HEK293 (cell line): ENCODE results near the gene ZNF302.

ENCODE experiments used
- EGR2 ChIP-seq: fragments of 450-650 bp; formaldehyde crosslinking; IDR thresholded peaks from 2 replicates; pipeline ENCODE4 v1.5.1; 2016; ENCODE audit warnings: low read depth, missing biosample characterization, missing genetic modification characterization
- HOXD13 ChIP-seq: sonication (generic); formaldehyde crosslinking; IDR thresholded peaks from 2 replicates; pipeline ENCODE4 v1.8.0; 2022; ENCODE audit warnings: missing genetic modification reagents, borderline replicate concordance
- KLF16 ChIP-seq: fragments of 450-650 bp; formaldehyde crosslinking; IDR thresholded peaks from 2 replicates; pipeline ENCODE4 v1.5.1; 2017; ENCODE audit warnings: missing biosample characterization, missing genetic modification characterization
- RBAK ChIP-seq: fragments of 450-650 bp; formaldehyde crosslinking; IDR thresholded peaks from 2 replicates; pipeline ENCODE4 v1.5.1; 2016; ENCODE audit warnings: missing biosample characterization, missing genetic modification characterization
- SCRT2 ChIP-seq: fragments of 450-650 bp; formaldehyde crosslinking; IDR thresholded peaks from 2 replicates; pipeline ENCODE4 v1.5.1; 2016; ENCODE audit warnings: missing biosample characterization, missing genetic modification characterization
- ZNF16 ChIP-seq: fragments of 450-650 bp; formaldehyde crosslinking; IDR thresholded peaks from 2 replicates; pipeline ENCODE4 v1.5.1; 2016; ENCODE audit warnings: low read depth, missing biosample characterization, missing genetic modification characterization
- ZNF169 ChIP-seq: fragments of 450-650 bp; formaldehyde crosslinking; IDR thresholded peaks from 2 replicates; pipeline ENCODE4 v1.5.1; 2016; ENCODE audit warnings: missing biosample characterization, missing genetic modification characterization
- ZNF23 ChIP-seq: fragments of 450-650 bp; formaldehyde crosslinking; IDR thresholded peaks from 2 replicates; pipeline ENCODE4 v1.5.1; 2016; ENCODE audit warnings: missing biosample characterization, missing genetic modification characterization, borderline replicate concordance
- ZNF274 ChIP-seq, 2 experiments: fragments of 200-500 bp in 1 of 2; fragments of 450-650 bp in 1 of 2; sonication (Bioruptor generic) in 1 of 2; formaldehyde crosslinking in 1 of 2; IDR thresholded peaks; 2 replicates each; pipeline versions ENCODE4 v1.5.1 to v1.6.1; 2014 to 2016; ENCODE audit warnings: borderline replicate concordance in 1 of 2, inconsistent platforms in 1 of 2, low read length in 1 of 2, missing biosample characterization in 1 of 2, missing genetic modification characterization in 1 of 2
- ZNF311 ChIP-seq: fragments of 450-650 bp; formaldehyde crosslinking; IDR thresholded peaks from 2 replicates; pipeline ENCODE4 v1.5.1; 2017; ENCODE audit warnings: missing biosample characterization, missing genetic modification characterization, borderline replicate concordance
- ZNF426 ChIP-seq: fragments of 450-650 bp; formaldehyde crosslinking; IDR thresholded peaks from 2 replicates; pipeline ENCODE4 v1.5.1; 2017; ENCODE audit warnings: missing biosample characterization, missing genetic modification characterization, mild to moderate bottlenecking, inconsistent platforms, moderate library complexity
- ZNF473 ChIP-seq: fragments of 450-650 bp; formaldehyde crosslinking; IDR thresholded peaks from 2 replicates; pipeline ENCODE4 v1.5.1; 2017; ENCODE audit warnings: missing biosample characterization, missing genetic modification characterization
- ZNF560 ChIP-seq: fragments of 450-650 bp; formaldehyde crosslinking; IDR thresholded peaks from 2 replicates; pipeline ENCODE4 v1.5.1; 2017; ENCODE audit warnings: missing biosample characterization, missing genetic modification characterization, borderline replicate concordance
- ZNF660 ChIP-seq: fragments of 450-650 bp; IDR thresholded peaks from 2 replicates; pipeline ENCODE4 v1.5.1; 2018; ENCODE audit warnings: missing biosample characterization, mild to moderate bottlenecking, missing genetic modification characterization
- ZNF664 ChIP-seq: fragments of 450-650 bp; formaldehyde crosslinking; IDR thresholded peaks from 2 replicates; pipeline ENCODE4 v1.5.1; 2016; ENCODE audit warnings: missing biosample characterization, missing genetic modification characterization
- ZNF76 ChIP-seq: fragments of 450-650 bp; formaldehyde crosslinking; IDR thresholded peaks from 2 replicates; pipeline ENCODE4; 2016; ENCODE audit warnings: low read depth, missing biosample characterization, missing genetic modification characterization, borderline replicate concordance
- ZNF843 ChIP-seq: fragments of 450-650 bp; formaldehyde crosslinking; IDR thresholded peaks from 2 replicates; pipeline ENCODE4 v1.5.1; 2016; ENCODE audit warnings: missing biosample characterization, missing genetic modification characterization
- ZSCAN23 ChIP-seq: fragments of 450-650 bp; formaldehyde crosslinking; IDR thresholded peaks from 2 replicates; pipeline ENCODE4 v1.5.1; 2016; ENCODE audit warnings: missing biosample characterization, missing genetic modification characterization
- ZXDB ChIP-seq: fragments of 450-650 bp; formaldehyde crosslinking; IDR thresholded peaks from 2 replicates; pipeline ENCODE4 v1.5.1; 2016; ENCODE audit warnings: missing biosample characterization, missing genetic modification characterization
- TF ChIP-seq, protein P1 (sequence below): fragments of 450-650 bp; formaldehyde crosslinking; IDR thresholded peaks from 2 replicates; pipeline ENCODE4 v1.5.1; 2016; ENCODE audit warnings: missing biosample characterization, missing genetic modification characterization
- TF ChIP-seq, protein P2 (sequence below): fragments of 450-650 bp; formaldehyde crosslinking; IDR thresholded peaks from 2 replicates; pipeline ENCODE4 v1.5.1; 2017; ENCODE audit warnings: missing biosample characterization, missing genetic modification characterization
- TF ChIP-seq, protein P3 (sequence below): fragments of 450-650 bp; formaldehyde crosslinking; IDR thresholded peaks from 2 replicates; pipeline ENCODE4; 2016; ENCODE audit warnings: missing biosample characterization, missing genetic modification characterization
- TF ChIP-seq, protein P4 (sequence below): fragments of 450-650 bp; formaldehyde crosslinking; IDR thresholded peaks from 2 replicates; pipeline ENCODE4 v1.5.1; 2016; ENCODE audit warnings: missing biosample characterization, missing genetic modification characterization
- TF ChIP-seq, protein P5 (sequence below): fragments of 450-650 bp; formaldehyde crosslinking; IDR thresholded peaks from 2 replicates; pipeline ENCODE4 v1.5.1; 2016; ENCODE audit warnings: missing biosample characterization, missing genetic modification characterization
- TF ChIP-seq, protein P6 (sequence below): fragments of 450-650 bp; formaldehyde crosslinking; IDR thresholded peaks from 2 replicates; pipeline ENCODE4 v1.5.1; 2016; ENCODE audit warnings: missing biosample characterization, missing genetic modification characterization
- TF ChIP-seq, protein P7 (sequence below): fragments of 450-650 bp; formaldehyde crosslinking; IDR thresholded peaks from 2 replicates; pipeline ENCODE4 v1.5.1; 2017; ENCODE audit warnings: missing biosample characterization, mild to moderate bottlenecking, missing genetic modification characterization, moderate library complexity

The ZNF302 gene

DNA sequence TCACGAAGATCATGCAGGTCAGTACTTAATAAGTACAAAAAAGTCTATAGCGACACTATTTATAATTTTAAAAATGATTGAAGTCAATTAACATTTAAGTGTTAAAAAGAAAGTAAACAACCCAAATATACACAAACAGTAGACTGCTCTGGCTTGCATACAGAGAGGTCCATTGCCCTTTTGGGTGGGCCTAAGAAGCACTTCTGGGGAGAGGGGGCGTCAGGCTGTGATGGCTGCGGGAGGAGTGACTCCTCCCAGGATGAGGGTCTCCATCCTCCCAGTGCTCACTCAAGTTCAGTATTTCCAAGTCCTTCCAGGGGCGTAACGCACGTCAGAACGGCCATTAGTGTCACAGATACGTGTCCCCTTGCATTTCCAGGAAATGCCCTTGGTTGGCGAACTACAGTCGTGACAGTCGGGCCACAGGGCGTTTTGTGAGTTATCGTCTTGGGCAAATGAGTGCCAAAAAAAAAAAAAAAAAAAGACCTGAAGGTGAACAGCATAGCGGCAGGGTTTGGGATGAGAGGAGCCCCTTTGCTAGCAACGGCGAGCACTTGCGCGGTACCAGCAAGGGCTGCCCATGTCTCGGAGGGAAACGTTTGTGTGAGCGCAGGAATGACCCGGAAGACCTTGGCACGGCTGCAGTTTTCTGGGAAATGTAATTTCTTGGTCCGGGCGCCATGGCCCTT is 637 bp upstream of the ZNF302 start, which contains the start of gene SCGB2B2 (continued):
- TF ChIP-seq, protein P1, sequence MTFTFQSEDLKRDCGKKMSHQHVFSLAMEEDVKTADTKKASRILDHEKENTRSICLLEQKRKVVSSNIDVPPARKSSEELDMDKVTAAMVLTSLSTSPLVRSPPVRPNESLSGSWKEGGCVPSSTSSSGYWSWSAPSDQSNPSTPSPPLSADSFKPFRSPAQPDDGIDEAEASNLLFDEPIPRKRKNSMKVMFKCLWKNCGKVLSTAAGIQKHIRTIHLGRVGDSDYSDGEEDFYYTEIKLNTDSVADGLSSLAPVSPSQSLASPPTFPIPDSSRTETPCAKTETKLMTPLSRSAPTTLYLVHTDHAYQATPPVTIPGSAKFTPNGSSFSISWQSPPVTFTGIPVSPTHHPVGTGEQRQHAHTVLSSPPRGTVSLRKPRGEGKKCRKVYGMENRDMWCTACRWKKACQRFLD (tag by site-specific recombination), result no peak
- TF ChIP-seq ZNF23 (tag by site-specific recombination) (peak; percentile 54; the same call in 1 of the 2 replicates), EGR2 (tag by site-specific recombination) (no peak), ZXDB (peak; percentile 100), ZNF311 (tag by site-specific recombination) (no peak), ZNF473 (tag by site-specific recombination) (no peak), ZNF664 (peak; percentile 91), ZNF560 (tag by site-specific recombination) (no peak), ZNF426 (no peak), RBAK (tag by site-specific recombination) (no peak), ZSCAN23 (tag by site-specific recombination) (peak; percentile 97), ZNF274 (IDR thresholded peaks at IDR 0.05; ENCODE audit: low read length) (no peak), ZNF274 (tag by site-specific recombination; IDR thresholded peaks at IDR 0.05; ENCODE audit: borderline replicate concordance) (no peak), ZNF16 (tag by site-specific recombination) (peak; percentile 38; the same call in 1 of the 2 replicates), KLF16 (tag by site-specific recombination) (peak; percentile 100), ZNF76 (tag by site-specific recombination) (no peak), SCRT2 (no peak; the same call in 1 of the 2 replicates), ZNF169 (no peak; the same call in 1 of the 2 replicates), ZNF843 (tag by site-specific recombination) (peak; percentile 82), ZNF660 (tag by site-specific recombination) (peak; percentile 94), HOXD13 (CRISPR knock-in tag) (no peak)
- TF ChIP-seq, protein P2, sequence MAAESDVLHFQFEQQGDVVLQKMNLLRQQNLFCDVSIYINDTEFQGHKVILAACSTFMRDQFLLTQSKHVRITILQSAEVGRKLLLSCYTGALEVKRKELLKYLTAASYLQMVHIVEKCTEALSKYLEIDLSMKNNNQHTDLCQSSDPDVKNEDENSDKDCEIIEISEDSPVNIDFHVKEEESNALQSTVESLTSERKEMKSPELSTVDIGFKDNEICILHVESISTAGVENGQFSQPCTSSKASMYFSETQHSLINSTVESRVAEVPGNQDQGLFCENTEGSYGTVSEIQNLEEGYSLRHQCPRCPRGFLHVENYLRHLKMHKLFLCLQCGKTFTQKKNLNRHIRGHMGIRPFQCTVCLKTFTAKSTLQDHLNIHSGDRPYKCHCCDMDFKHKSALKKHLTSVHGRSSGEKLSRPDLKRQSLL (tag by site-specific recombination), result peak; percentile 68; the same call in 1 of the 2 replicates
- TF ChIP-seq, protein P3, sequence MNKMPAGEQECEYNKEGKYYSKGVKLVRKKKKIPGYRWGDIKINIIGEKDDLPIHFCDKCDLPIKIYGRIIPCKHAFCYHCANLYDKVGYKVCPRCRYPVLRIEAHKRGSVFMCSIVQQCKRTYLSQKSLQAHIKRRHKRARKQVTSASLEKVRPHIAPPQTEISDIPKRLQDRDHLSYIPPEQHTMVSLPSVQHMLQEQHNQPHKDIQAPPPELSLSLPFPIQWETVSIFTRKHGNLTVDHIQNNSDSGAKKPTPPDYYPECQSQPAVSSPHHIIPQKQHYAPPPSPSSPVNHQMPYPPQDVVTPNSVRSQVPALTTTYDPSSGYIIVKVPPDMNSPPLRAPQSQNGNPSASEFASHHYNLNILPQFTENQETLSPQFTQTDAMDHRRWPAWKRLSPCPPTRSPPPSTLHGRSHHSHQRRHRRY (tag by site-specific recombination), result peak; percentile 91; the same call in 1 of the 2 replicates
- TF ChIP-seq, protein P4, sequence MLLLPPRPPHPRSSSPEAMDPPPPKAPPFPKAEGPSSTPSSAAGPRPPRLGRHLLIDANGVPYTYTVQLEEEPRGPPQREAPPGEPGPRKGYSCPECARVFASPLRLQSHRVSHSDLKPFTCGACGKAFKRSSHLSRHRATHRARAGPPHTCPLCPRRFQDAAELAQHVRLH (tag by site-specific recombination), result peak; percentile 99
- TF ChIP-seq, protein P5, sequence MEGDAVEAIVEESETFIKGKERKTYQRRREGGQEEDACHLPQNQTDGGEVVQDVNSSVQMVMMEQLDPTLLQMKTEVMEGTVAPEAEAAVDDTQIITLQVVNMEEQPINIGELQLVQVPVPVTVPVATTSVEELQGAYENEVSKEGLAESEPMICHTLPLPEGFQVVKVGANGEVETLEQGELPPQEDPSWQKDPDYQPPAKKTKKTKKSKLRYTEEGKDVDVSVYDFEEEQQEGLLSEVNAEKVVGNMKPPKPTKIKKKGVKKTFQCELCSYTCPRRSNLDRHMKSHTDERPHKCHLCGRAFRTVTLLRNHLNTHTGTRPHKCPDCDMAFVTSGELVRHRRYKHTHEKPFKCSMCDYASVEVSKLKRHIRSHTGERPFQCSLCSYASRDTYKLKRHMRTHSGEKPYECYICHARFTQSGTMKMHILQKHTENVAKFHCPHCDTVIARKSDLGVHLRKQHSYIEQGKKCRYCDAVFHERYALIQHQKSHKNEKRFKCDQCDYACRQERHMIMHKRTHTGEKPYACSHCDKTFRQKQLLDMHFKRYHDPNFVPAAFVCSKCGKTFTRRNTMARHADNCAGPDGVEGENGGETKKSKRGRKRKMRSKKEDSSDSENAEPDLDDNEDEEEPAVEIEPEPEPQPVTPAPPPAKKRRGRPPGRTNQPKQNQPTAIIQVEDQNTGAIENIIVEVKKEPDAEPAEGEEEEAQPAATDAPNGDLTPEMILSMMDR (tag by site-specific recombination), result peak; percentile 83
- TF ChIP-seq, protein P6, sequence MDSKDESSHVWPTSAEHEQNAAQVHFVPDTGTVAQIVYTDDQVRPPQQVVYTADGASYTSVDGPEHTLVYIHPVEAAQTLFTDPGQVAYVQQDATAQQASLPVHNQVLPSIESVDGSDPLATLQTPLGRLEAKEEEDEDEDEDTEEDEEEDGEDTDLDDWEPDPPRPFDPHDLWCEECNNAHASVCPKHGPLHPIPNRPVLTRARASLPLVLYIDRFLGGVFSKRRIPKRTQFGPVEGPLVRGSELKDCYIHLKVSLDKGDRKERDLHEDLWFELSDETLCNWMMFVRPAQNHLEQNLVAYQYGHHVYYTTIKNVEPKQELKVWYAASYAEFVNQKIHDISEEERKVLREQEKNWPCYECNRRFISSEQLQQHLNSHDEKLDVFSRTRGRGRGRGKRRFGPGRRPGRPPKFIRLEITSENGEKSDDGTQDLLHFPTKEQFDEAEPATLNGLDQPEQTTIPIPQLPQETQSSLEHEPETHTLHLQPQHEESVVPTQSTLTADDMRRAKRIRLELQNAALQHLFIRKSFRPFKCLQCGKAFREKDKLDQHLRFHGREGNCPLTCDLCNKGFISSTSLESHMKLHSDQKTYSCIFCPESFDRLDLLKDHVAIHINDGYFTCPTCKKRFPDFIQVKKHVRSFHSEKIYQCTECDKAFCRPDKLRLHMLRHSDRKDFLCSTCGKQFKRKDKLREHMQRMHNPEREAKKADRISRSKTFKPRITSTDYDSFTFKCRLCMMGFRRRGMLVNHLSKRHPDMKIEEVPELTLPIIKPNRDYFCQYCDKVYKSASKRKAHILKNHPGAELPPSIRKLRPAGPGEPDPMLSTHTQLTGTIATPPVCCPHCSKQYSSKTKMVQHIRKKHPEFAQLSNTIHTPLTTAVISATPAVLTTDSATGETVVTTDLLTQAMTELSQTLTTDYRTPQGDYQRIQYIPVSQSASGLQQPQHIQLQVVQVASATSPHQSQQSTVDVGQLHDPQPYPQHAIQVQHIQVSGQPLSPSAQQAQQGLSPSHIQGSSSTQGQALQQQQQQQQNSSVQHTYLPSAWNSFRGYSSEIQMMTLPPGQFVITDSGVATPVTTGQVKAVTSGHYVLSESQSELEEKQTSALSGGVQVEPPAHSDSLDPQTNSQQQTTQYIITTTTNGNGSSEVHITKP, result peak; percentile 89
- TF ChIP-seq, protein P7, sequence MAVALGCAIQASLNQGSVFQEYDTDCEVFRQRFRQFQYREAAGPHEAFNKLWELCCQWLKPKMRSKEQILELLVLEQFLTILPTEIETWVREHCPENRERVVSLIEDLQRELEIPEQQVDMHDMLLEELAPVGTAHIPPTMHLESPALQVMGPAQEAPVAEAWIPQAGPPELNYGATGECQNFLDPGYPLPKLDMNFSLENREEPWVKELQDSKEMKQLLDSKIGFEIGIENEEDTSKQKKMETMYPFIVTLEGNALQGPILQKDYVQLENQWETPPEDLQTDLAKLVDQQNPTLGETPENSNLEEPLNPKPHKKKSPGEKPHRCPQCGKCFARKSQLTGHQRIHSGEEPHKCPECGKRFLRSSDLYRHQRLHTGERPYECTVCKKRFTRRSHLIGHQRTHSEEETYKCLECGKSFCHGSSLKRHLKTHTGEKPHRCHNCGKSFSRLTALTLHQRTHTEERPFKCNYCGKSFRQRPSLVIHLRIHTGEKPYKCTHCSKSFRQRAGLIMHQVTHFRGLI (tag by site-specific recombination), result peak; percentile 51
